Activated naive CD4-positive, alpha-beta T cell (primary cell): Measurements from ENCODE around the gene GSKIP.
"Not testable (repeated sequence)": the region's sequence is repeated elsewhere in the genome, so short reads cannot be mapped to it uniquely, and the experiment has no call there.

Source experiments
- DNase-seq, 4 experiments: peaks; one replicate each; lab custom pipeline; 2025; lab: John Stamatoyannopoulos, UW

GSKIP gene, protein sequence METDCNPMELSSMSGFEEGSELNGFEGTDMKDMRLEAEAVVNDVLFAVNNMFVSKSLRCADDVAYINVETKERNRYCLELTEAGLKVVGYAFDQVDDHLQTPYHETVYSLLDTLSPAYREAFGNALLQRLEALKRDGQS

DNA sequence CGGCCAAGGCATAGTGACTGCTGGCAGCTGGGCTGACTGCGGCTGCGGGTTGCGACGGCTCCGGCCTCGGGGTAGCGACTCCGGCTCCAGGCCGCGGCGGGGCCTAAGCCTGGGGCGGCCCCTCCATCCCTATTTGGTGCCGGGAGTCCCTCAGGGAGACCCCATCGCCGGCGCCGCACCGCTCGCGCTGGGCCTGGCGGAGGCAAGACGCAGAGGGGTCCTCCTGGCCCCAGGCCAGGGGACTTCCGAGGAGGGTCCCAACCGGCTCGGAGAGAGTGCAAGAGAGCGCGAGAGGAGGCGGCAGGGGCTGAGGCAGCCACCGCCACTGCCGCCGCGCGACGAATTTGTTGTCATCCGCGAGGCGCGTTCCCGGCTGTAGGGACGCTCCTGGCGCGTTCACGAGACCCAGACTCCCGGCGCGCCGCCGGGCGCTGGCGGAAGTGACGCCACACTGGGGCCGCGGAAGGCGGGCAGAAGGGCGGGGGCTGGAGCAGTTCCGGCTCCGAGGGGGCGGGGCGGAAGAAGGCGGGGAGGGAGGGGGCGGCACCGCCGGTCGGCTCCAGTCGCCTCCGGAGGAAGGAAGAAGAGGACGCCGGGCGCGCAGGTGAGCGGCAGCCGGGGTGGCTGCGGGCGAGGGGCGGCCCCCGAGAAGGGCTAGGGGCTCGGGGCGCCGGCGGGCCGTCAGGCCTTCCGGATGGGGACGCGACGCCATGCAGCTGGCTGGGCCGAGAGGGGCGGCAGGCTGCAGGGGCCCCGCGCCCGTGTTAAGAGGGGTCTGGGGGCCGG is at the start of gene GSKIP, which contains the start of gene ATG2B:
GSKIP (plus strand) TSS at position 562 of the 786 bp plus-strand sequence. CDS start 18,722 bp downstream, outside the sequence.
ATG2B (minus strand) TSS at position 377 of the 786 bp plus-strand sequence; CDS start at position 12, 365 bp downstream.
- DNase-seq, result peak; percentile 95 to 99 (median 96)

DNA sequence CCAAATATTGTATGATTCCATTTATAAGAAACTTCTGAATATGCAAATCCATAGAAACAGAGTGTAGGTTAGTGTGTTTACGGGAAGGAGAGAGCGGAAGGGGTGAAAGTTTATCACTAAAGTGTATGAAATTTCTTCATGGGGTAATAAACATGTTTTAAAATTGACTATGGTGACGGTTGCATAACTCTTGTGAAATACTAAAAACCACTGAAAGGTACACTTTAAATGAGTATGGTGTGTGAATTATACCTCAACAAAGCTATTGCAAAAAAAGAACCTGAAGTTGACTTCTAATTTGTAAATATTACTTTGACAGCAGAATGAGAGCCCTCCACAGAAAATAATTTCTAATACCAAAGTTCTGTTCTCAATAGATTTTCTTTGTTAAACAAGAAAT is 47.2 kb upstream of the GSKIP start:
- DNase-seq, result no peak

DNA sequence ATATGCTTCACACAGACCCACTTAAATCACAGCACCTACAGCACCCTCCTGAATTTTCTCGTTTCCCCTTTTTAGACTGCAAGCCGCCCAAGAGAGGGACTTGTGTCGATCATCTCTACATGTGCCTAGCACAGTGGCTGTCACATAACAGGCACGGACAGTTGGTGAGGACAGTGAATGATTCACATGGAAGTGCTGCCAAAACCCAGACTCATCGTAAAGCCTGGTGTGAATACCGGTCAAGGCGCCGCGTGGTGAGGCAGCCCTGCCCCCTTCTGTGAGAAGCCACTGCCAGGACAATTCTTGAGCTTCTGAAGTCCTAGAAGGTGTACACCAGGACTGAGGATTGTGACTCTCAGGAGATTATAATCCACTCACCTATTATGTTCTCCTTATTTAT is 44.5 kb upstream of the GSKIP start:
- DNase-seq, result no peak

DNA sequence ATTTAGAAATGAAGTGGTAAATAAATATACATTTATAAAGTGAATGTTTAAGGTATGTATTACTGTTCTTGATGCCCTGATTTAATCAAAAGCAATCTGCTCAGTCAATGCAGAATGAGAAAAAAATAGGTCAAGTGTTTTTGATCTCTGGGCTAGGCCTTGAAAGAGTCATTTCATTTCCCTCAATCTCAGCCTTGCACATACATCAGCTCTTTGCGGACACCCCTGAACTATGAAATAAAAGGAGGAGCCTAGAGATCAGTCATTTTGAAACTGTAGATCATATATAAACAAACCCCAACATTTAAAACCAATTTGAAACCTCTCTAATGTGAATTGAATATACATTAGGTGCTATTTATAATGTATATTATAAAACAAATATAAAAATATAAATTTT is 42.7 kb upstream of the GSKIP start:
- DNase-seq, result no peak

DNA sequence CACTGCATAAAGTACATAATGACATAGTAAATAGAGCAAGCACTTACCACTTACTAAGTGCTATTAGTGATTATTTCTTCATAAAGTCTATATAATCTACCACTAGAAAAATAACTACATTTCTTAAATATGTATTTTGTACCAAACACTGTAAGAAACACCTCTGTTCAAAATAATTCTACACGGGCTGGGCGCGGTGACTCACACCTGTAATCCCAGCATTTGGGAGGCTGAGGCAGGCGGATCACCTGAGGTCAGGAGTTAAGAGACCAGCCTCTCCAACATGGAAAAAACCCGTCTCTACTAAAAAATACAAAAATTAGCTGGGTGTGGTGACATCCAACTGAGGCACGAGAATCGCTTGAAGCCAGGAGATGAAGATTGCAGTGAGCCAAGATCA is 39.1 kb upstream of the GSKIP start:
- DNase-seq, result no peak

DNA sequence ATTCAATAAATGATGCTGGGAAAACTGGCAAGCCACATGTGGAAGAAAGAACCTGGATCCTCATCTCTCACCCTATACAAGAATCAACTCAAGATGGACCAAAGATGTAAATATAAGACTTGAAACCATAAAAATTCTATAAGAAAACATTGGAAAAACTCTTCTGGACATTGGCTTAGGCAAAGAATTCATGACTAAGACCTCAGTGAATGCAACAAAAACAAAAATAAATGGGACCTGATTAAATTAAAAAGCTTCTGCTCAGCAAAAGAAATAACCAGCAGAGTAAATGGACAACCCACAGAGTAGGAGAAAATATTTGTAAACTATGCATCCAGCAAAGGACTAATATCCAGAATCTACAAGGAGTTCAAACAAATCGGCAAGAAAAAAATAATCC is 24.8 kb upstream of the GSKIP start:
- no peak for DNase-seq

DNA sequence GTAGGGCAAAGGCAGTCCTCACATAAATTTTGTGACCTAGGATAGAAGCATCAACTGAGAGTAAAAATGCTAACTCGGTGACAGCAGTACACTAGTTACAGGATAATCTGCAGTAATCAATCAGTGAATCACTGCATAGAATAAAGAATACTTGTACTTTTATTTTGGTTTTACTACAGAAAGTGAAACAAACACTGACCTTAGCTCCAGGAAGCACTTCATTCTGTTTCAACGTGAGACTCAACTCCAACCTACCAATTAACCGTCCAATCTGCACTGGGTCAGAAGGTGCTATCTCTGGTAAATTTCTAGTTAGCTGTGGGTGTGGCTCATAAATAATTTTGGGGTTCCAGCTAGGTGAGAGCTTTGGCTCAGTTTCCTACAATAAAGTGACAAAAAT is 22.0 kb upstream of the GSKIP start:
- DNase-seq, result no peak

DNA sequence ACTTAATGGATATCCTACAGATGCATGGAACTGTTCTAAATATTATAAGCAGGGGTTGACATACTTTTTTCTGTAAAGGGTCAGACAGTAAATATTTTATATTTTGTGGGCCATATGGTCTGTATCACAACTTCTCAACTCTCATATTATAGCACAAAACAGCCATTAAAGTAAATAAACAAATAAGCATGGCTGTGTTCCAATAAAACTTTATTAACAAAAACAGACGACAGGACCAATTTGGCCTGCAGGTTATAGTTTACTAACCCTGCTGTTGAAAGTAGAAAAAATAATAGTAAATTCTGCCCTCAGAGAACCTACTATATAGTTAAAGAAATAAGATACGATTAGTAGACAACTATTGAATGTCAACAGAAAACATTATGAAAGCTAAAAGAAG is 17.7 kb upstream of the GSKIP start:
- no peak for DNase-seq

DNA sequence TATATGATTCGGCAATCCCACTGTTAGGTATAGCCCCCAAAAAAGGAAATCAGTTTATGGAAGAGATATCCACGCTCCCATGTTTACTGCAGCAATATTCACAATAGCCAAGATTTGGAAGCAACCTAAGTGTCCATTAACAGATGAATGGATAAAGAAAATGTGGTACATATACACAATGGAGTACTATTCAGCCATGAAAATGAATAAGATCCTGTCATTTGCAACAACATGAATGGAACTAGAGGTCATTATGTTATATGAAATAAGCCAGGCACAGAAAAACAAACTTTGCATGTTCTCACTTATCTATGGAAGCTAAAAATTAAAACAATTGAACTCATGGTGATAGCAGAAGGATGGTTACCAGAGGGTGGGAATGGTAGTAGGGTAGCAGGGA is 15.4 kb upstream of the GSKIP start:
- not testable (repeated sequence) for DNase-seq

DNA sequence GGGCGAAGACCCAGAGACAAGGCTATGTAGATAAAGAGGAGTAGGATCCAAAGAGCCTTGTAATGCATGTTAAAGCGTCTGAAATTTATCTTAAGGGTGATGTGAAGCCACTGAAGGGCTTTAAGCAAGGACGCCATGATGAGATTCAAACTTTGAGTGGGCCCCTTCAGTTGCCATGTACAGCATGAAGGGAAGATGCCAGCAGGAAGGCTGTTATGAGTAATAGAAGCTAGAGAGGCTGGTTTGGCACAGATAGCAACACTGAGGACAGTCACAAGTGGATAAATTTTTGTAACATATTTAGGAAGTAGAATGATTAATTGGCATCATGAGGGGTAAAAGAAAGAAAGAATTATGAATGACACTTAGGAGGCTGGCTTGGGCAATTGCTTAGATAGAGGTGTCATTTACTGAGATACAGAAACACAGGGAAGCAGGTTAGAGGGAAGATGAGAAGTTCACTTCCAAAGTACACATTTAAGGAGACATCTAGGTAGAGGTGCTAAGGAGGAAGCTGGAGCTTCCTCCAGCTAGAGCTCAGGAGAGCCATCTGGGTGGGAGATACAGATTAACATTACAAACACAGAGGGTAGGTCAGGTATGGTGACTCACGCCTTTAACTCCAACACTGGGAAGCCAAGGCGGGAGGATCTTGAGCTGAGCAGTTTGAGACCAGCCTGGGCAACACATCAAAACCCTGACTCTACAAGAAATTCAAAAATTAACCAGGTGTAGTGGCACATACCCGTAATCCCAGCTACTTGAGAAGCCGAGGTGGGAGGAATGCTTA is 13.8 kb upstream of the GSKIP start:
- no peak for DNase-seq

DNA sequence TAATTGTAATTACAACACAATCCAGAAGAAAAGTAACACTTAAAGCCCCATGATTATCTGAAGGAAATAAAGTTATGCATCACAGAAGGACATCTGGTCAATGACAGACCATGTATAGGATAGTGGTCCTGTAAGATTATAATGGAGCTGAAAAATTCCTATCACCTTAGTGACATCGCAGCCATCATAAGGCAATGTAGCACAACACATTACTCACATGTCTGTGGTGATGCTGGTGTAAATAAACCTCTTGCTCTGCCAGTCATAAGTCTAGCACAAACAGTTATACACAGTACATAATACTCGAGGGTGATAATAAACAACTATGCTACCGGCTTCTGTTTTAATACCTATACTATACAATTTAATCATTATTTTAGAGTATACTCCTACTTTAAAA is 11.3 kb upstream of the GSKIP start:
- no peak for DNase-seq

DNA sequence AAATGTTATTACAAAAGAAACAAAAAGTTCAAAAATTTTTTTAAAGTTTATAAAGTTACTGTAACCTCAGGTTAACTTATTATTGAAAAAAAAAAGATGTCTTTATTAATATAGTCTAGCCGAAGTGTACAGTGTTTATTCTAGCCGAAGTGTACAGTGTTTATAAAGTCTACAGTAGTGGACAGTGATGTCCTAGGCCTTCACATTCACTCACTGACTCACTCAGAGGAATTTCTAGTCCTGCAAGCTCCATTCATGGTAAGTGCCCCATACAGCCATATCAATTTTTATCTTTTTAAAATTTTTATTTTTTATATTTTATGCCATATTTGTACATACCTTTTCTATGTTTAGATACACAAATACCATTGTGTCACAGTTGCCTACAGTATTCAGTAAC is 10.6 kb upstream of the GSKIP start:
- DNase-seq, result no peak

DNA sequence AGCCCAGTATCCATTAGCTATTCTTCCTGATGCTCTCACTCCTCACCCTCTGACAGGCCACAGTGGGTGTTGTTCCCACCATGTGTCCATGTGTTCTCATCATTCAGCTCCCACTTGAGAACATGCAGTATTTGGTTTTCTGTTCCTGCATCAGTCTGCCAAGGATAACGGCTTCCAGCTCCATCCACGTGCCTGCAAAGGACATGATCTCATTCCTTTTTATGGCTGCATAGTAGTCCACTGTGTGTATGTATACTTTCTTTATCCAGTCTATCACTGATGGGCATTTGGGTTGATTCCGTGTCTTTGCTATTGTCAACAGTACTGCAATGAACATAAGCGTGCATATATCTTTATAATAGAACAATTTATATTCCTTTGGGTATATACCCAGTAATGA is 9.1 kb upstream of the GSKIP start:
- DNase-seq, result no peak

DNA sequence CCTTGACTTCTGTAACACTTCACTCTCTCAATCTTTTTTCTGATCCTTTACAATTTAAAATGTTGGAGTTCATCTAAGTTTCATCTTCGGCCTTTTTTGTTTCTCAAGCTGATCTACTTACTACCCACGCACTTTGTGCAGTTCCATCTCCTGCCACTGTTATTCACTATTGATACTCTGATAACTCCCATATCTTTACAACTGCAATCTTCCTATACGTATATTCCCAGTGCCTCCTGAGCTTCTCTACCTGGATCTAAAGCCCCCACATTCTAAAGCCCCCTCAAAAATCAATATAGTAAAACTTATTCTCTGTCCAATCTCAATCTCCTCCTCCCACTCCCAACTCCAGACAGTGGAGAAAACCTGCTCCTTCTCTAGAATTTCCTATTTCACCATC is 6.1 kb upstream of the GSKIP start:
- no peak for DNase-seq

DNA sequence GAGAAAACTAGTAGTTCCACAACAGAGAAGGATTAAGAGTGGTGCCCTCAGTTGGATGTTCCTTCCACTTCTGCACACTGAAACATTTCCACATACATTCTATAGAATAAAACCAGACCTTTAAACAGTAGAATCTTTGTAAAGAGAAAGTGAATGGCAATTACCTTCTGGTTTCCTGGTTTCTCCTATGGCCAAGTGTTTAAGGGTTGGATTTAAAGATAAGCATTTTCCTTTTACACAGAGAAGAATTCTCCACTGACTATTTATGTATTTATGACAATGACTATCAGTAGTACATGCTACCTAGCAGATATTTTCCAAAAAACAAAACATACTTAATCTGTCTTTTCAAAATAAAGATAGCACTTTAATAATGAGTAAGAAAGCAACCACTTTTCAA is 3.4 kb upstream of the GSKIP start:
- DNase-seq, result no peak

DNA sequence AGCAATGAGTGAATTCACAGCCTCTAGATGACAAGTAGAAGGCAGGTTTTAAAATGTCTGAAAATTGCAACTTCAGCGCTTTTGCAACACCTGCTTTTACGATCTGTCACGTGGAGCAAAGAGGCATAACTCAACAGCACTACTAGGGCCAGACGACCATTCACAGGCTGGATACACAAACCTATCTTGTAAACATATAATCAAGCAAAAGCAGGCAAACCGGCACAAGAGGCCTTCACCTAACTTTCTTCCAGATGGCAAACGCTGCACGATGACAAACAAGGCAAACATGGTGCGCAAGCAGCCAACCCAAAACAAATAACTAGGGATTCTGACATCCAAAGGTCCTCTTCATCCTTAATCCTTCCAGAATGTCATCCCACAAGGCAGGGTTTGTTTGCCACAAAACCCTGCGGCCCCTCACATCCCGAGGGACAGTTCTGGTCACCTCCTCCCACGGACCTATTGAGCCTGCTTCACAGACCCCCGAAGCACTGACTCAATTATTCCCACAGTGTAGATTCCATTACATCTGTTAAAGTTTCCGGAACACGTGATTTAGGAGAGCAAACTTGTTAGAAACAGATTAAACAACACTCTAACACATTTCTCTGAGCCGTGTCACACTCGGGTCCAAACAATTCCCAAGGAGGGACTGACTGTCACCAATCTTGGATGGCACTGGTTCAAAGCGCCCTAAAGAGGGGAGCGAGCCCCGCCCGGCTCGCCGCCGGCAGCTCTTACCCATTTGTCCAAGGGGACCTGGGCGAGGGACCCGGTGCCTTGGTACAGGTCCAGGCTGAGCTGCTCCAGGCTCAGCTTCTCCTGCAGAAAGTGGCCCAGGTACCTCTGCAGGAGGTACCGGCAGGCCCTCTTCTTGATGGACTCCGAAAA is 1.0 kb upstream of the GSKIP start:
- peak in 2 of 4 experiments; percentile 11 to 20 for DNase-seq

DNA sequence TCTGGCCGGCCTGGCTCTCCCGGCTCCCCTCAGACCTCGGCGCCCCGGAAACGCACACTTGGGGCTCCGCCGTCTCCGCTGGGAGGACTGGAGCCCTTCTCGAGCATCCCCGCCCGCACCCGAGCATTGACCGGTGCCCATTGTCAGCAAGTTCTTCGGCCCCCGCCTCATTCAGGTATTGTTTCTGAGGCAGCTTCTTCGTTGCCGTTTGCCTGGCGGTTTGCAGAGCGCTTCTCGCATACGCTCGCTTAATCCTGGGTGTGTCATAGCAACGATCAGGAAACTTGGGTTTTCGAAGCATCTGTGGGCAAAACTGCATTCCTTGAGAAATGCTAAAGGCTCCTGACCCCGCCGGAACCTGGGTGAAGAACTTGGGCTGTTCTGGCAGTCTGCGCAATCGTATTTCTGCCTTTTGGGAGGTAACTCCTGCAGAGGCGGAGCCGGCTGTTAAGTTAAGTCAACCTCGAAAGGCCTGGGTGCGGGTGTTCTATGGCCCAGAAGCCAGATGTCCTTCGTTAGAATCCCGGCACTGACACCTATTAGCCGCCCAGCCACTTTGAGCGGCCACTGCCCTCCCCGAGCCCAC is 518 bp downstream of the GSKIP start:
- peak in 3 of 4 experiments; percentile 17 to 51 (median 45) for DNase-seq

DNA sequence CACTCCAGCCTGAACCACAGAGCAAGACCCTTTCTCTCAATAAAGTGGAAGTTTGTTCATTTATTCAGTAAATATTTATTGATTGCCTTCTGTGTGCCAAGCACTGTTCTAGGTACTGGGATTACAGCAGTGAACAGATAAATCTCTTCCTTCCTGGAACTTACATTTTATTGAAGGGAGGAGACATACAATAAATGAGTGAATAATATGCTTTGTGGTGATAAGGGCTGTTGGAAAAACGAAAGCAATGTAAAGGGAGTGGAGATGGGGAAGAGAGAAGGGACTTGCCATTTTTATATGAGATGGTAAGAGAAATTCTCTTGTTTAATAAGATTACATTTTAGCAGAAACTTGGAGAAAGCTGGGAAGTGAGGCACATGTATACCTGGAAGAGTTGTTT is 1.6 kb downstream of the GSKIP start:
- DNase-seq, result no peak

DNA sequence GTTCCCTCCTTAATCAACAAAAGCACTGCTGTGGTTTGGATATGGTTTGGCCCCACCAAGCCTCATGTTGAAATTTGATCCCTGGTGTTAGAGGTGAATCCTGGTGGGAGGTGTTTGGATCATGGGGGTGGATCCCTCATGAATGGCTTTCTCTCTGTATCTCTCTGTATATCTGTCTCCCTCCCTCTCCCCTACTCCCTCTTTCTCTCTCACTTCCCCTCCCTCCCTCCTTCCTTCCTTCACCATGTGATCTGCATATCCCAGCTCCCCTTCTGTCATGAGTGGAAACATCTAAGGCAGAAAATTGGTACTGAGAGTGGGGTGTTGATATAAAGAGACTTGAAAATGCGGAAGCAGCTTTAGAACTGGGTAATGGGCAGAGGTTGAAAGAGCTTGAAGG is 5.2 kb downstream of the GSKIP start:
- no peak for DNase-seq

DNA sequence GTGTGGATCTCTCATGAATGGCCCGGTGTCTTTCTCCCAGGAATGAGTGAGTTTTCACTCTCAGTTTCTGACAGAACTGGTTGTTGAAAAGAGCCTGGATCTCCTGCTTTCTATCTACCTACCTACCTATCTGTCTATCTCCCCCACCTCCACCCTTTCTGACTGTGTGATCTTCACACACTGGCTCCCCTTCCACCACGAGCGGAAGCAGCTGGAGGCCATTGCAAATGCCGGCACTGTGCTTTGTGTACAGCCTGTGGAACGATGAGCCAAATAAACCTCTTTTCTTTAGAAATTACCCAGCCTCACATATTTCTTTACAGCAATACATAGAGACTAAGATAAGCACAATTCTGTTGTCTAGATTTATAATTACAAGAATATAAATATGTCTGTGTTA is 7.2 kb downstream of the GSKIP start:
- no peak for DNase-seq

DNA sequence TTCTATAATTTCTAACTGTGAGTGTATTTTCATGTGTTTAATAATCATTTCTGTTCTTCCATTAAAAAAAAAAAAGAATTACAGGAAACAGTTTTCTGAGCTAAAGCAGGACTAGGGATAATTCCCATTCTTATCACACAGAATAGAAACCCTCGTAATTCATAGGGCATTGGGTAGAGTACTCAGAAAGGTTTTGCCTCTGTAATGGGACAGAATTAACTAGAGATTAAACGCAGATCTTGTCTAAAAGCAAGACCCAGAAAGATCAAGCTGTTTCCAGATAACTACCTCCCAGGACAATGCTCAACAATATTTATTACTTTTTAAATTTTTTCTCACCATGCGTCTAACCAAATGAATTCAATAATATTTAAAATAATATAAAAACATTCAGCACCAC is 10.2 kb downstream of the GSKIP start:
- no peak for DNase-seq

DNA sequence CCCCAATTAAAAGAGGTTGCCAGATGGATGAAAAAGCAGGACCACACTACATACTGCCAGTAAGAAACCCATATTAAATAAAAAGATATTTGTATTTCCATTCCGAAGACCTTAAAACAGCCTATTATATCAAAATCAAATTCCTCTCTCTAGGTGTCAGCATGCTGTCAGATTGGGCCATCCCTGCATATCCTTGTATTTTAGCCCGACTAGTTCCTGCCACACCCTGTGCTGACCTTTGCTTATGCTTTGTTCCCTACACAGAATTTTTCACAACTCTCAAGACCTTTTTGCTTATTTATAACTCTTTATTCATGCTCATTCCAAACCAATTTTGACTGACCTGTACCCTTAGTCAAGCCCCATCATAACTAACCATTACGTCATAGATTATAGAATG is 12.8 kb downstream of the GSKIP start:
- no peak for DNase-seq
